HEK293 (cell line): ENCODE measurements around the gene STAC.

ENCODE experiments used
- CTCF ChIA-PET: fragments of 350-600 bp; formaldehyde crosslinking; extraction: SDS; loops from one replicate; lab custom pipeline; 2021; ENCODE audit warnings: antibody characterized with exemption; lab: Yijun Ruan, JAX
- POLR2A ChIA-PET: fragments of 300-600 bp; formaldehyde crosslinking; extraction: SDS; loops from one replicate; lab custom pipeline; 2020; ENCODE audit warnings: antibody characterized with exemption, inconsistent platforms; lab: Yijun Ruan, JAX
- H3K27ac ChIP-seq: fragments of 200-500 bp; sonication (Bioruptor generic); 2 replicates; pipeline ENCODE4 v1.5.1; 2014; ENCODE audit warnings: low read depth, low read length, control low read depth, inconsistent platforms; ENCODE audit errors: extremely low read depth
- H3K36me3 ChIP-seq, 2 experiments: fragments of 200-500 bp in 1 of 2; sonication (Bioruptor generic) in 1 of 2; 1 replicate in 1 of 2; 2 replicates in 1 of 2; pipeline ENCODE4 v1.5.1; 2014 to 2017; ENCODE audit warnings: inconsistent platforms in 2 of 2, low read length in 2 of 2; ENCODE audit not compliant: control insufficient read depth in 2 of 2, insufficient read depth in 1 of 2
- H3K4me1 ChIP-seq: fragments of 200-500 bp; sonication (Bioruptor generic); 2 replicates; pipeline ENCODE4 v1.5.1; 2014; ENCODE audit warnings: mild to moderate bottlenecking, low read length, inconsistent platforms; ENCODE audit not compliant: control insufficient read depth, insufficient read depth
- H3K4me3 ChIP-seq: 2 replicates; pipeline ENCODE4 v1.5.1; 2011; ENCODE audit warnings: low read depth, mild to moderate bottlenecking, control low read depth, low read length, moderate library complexity
- H3K9me3 ChIP-seq: fragments of 200-500 bp; sonication (Bioruptor generic); 2 replicates; pipeline ENCODE4 v1.5.1; 2014; ENCODE audit warnings: low read depth, low read length, inconsistent platforms; ENCODE audit not compliant: control insufficient read depth, insufficient read depth
- FEZF1 ChIP-seq: fragments of 450-650 bp; formaldehyde crosslinking; IDR thresholded peaks from 2 replicates; pipeline ENCODE4 v1.5.1; 2016; ENCODE audit warnings: missing biosample characterization, missing genetic modification characterization
- GFI1B ChIP-seq: fragments of 450-650 bp; formaldehyde crosslinking; IDR thresholded peaks from 2 replicates; pipeline ENCODE4 v1.5.1; 2016; ENCODE audit warnings: missing biosample characterization, missing genetic modification characterization
- HIC1 ChIP-seq: fragments of 450-650 bp; formaldehyde crosslinking; IDR thresholded peaks from 2 replicates; pipeline ENCODE4 v1.5.1; 2016; ENCODE audit warnings: missing biosample characterization, missing genetic modification characterization
- KLF7 ChIP-seq: fragments of 450-650 bp; formaldehyde crosslinking; IDR thresholded peaks from 2 replicates; pipeline ENCODE4 v1.5.1; 2016; ENCODE audit warnings: missing biosample characterization, missing genetic modification characterization, borderline replicate concordance
- MZF1 ChIP-seq: fragments of 450-650 bp; formaldehyde crosslinking; IDR thresholded peaks from 2 replicates; pipeline ENCODE4 v1.5.1; 2017; ENCODE audit warnings: missing biosample characterization, missing genetic modification characterization, borderline replicate concordance
- OVOL3 ChIP-seq: fragments of 450-650 bp; formaldehyde crosslinking; IDR thresholded peaks from 2 replicates; pipeline ENCODE4 v1.5.1; 2016; ENCODE audit warnings: missing biosample characterization, missing genetic modification characterization
- WT1 ChIP-seq: fragments of 450-650 bp; formaldehyde crosslinking; IDR thresholded peaks from 2 replicates; pipeline ENCODE4 v1.5.1; 2016; ENCODE audit warnings: missing biosample characterization, missing genetic modification characterization
- ZBTB7A ChIP-seq: fragments of 450-650 bp; formaldehyde crosslinking; IDR thresholded peaks from 2 replicates; pipeline ENCODE4 v1.5.1; 2016; ENCODE audit warnings: low read depth, missing biosample characterization, missing genetic modification characterization
- ZBTB8A ChIP-seq: fragments of 450-650 bp; formaldehyde crosslinking; IDR thresholded peaks from 2 replicates; pipeline ENCODE4 v1.5.1; 2016; ENCODE audit warnings: missing biosample characterization, missing genetic modification characterization
- ZNF133 ChIP-seq: fragments of 450-650 bp; formaldehyde crosslinking; IDR thresholded peaks from 2 replicates; pipeline ENCODE4 v1.5.1; 2016; ENCODE audit warnings: missing biosample characterization, missing genetic modification characterization
- ZNF335 ChIP-seq: fragments of 450-650 bp; formaldehyde crosslinking; conservative IDR thresholded peaks from 2 replicates; pipeline ENCODE4 v1.5.1; 2016; ENCODE audit warnings: missing biosample characterization, missing genetic modification characterization
- ZNF394 ChIP-seq: fragments of 450-650 bp; formaldehyde crosslinking; IDR thresholded peaks from 2 replicates; pipeline ENCODE4 v1.5.1; 2016; ENCODE audit warnings: missing biosample characterization, missing genetic modification characterization, mild to moderate bottlenecking, moderate library complexity, borderline replicate concordance
- ZNF560 ChIP-seq: fragments of 450-650 bp; formaldehyde crosslinking; IDR thresholded peaks from 2 replicates; pipeline ENCODE4 v1.5.1; 2017; ENCODE audit warnings: missing biosample characterization, missing genetic modification characterization, borderline replicate concordance
- ZNF610 ChIP-seq: fragments of 450-650 bp; formaldehyde crosslinking; IDR thresholded peaks from 2 replicates; pipeline ENCODE4 v1.5.1; 2016; ENCODE audit warnings: missing biosample characterization, missing genetic modification characterization, borderline replicate concordance
- ZNF677 ChIP-seq: fragments of 450-650 bp; IDR thresholded peaks from 2 replicates; pipeline ENCODE4 v1.5.0; 2018; ENCODE audit warnings: missing biosample characterization, mild to moderate bottlenecking, missing genetic modification characterization, moderate library complexity
- ZSCAN23 ChIP-seq: fragments of 450-650 bp; formaldehyde crosslinking; IDR thresholded peaks from 2 replicates; pipeline ENCODE4 v1.5.1; 2016; ENCODE audit warnings: missing biosample characterization, missing genetic modification characterization
- TF ChIP-seq, protein P1 (sequence below): fragments of 450-650 bp; formaldehyde crosslinking; IDR thresholded peaks from 2 replicates; pipeline ENCODE4 v1.5.1; 2016; ENCODE audit warnings: missing biosample characterization, missing genetic modification characterization
- TF ChIP-seq, protein P2 (sequence below): fragments of 450-650 bp; formaldehyde crosslinking; IDR thresholded peaks from 2 replicates; pipeline ENCODE4 v1.5.1; 2017; ENCODE audit warnings: missing biosample characterization, missing genetic modification characterization
- TF ChIP-seq, protein P3 (sequence below): fragments of 450-650 bp; formaldehyde crosslinking; IDR thresholded peaks from 2 replicates; pipeline ENCODE4 v1.5.1; 2016; ENCODE audit warnings: missing biosample characterization, missing genetic modification characterization

Gene STAC

DNA sequence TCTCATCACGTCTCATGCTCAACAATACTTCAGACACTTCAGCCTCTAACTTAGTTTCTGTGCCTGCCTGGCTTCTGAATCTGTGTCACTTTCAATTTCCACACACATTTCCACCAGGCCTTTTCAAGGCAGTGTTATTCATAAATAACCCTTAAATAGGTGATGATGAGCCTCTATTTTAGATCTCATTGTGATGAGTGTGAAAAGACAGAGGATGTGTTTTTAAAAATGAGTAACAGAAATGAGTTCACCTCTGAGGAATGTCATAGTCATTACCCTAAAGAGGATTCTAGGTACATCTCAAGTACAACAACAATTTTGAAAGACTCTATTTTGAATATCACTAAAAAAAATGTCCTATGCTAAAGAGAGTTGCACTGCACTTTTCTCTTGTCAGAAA, 64.6 kb downstream of the STAC start (continued):
- TF ChIP-seq ZNF394 (tag by site-specific recombination) (no peak), KLF7 (tag by site-specific recombination) (no peak), FEZF1 (tag by site-specific recombination) (no peak), OVOL3 (no peak), ZNF610 (tag by site-specific recombination) (no peak), ZNF133 (no peak), GFI1B (tag by site-specific recombination) (no peak), ZNF560 (tag by site-specific recombination) (no peak), ZSCAN23 (tag by site-specific recombination) (no peak), ZNF677 (no peak), ZNF335 (tag by site-specific recombination) (no peak), ZBTB7A (tag by site-specific recombination) (no peak), MZF1 (tag by site-specific recombination) (no peak)
- TF ChIP-seq, protein P1, sequence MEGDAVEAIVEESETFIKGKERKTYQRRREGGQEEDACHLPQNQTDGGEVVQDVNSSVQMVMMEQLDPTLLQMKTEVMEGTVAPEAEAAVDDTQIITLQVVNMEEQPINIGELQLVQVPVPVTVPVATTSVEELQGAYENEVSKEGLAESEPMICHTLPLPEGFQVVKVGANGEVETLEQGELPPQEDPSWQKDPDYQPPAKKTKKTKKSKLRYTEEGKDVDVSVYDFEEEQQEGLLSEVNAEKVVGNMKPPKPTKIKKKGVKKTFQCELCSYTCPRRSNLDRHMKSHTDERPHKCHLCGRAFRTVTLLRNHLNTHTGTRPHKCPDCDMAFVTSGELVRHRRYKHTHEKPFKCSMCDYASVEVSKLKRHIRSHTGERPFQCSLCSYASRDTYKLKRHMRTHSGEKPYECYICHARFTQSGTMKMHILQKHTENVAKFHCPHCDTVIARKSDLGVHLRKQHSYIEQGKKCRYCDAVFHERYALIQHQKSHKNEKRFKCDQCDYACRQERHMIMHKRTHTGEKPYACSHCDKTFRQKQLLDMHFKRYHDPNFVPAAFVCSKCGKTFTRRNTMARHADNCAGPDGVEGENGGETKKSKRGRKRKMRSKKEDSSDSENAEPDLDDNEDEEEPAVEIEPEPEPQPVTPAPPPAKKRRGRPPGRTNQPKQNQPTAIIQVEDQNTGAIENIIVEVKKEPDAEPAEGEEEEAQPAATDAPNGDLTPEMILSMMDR (tag by site-specific recombination) = no peak
- TF ChIP-seq, protein P2, sequence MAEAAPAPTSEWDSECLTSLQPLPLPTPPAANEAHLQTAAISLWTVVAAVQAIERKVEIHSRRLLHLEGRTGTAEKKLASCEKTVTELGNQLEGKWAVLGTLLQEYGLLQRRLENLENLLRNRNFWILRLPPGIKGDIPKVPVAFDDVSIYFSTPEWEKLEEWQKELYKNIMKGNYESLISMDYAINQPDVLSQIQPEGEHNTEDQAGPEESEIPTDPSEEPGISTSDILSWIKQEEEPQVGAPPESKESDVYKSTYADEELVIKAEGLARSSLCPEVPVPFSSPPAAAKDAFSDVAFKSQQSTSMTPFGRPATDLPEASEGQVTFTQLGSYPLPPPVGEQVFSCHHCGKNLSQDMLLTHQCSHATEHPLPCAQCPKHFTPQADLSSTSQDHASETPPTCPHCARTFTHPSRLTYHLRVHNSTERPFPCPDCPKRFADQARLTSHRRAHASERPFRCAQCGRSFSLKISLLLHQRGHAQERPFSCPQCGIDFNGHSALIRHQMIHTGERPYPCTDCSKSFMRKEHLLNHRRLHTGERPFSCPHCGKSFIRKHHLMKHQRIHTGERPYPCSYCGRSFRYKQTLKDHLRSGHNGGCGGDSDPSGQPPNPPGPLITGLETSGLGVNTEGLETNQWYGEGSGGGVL (tag by site-specific recombination) = no peak

GRCh38 chr3:36446276-36446675, 66.0 kb downstream of the STAC start:
- H3K9me3 ChIP-seq = no peaks in the 10 kb centered on the region
- POLR2A ChIA-PET = no interaction called here
- no peaks in the 10 kb centered on the region for H3K36me3 ChIP-seq
- no peaks in the 10 kb centered on the region for H3K4me1 ChIP-seq
- no peak overlapping the region for H3K4me3 ChIP-seq
- CTCF ChIA-PET = interaction anchor here (0.5 kb wide), 1 partner anchor 521 kb away, joined by 3 read pairs; no protein-coding TSS in a partner anchor
- TF ChIP-seq WT1 (tag by site-specific recombination) = no peak
- no peak for TF ChIP-seq ZBTB8A (tag by site-specific recombination)
- TF ChIP-seq, protein P3, sequence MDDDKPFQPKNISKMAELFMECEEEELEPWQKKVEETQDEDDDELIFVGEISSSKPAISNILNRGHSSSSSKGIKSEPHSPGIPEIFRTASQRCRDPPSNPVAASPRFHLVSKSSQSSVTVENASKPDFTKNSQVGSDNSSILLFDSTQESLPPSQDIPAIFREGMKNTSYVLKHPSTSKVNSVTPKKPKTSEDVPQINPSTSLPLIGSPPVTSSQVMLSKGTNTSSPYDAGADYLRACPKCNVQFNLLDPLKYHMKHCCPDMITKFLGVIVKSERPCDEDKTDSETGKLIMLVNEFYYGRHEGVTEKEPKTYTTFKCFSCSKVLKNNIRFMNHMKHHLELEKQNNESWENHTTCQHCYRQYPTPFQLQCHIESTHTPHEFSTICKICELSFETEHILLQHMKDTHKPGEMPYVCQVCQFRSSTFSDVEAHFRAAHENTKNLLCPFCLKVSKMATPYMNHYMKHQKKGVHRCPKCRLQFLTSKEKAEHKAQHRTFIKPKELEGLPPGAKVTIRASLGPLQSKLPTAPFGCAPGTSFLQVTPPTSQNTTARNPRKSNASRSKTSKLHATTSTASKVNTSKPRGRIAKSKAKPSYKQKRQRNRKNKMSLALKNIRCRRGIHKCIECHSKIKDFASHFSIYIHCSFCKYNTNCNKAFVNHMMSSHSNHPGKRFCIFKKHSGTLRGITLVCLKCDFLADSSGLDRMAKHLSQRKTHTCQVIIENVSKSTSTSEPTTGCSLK (tag by site-specific recombination) = no peak
- TF ChIP-seq HIC1 (tag by site-specific recombination) = no peak
- H3K27ac ChIP-seq = no peak overlapping the region
